BE2C (cell line): ENCODE data around the gene NAV3.
"Not testable (repeated sequence)": the region's sequence is repeated elsewhere in the genome, so short reads cannot be mapped to it uniquely, and the experiment has no call there.

Experiments used
- DNase-seq: peaks from one replicate; pipeline ENCODE4 v3.0.0-alpha.2; 2020
- H3K27me3 ChIP-seq: fragments of 250-450 bp; sonication (Bioruptor Pico); 2 replicates; pipeline ENCODE4 v1.5.1; 2020; ENCODE audit warnings: mild to moderate bottlenecking
- H3K36me3 ChIP-seq: fragments of 250-450 bp; sonication (Bioruptor Pico); 2 replicates; pipeline ENCODE4 v1.5.1; 2020; ENCODE audit warnings: mild to moderate bottlenecking
- H3K4me1 ChIP-seq: fragments of 250-450 bp; sonication (Bioruptor Pico); 2 replicates; pipeline ENCODE4 v1.5.1; 2020
- H3K4me3 ChIP-seq: 2 replicates; pipeline ENCODE4 v1.5.1; 2011; ENCODE audit warnings: low read depth, low read length
- H3K9me3 ChIP-seq: fragments of 250-450 bp; sonication (Bioruptor Pico); 2 replicates; pipeline ENCODE4 v1.5.1; 2020
- TF ChIP-seq, protein P1 (sequence below): IDR thresholded peaks from 2 replicates; pipeline ENCODE4 v1.5.1; 2012; ENCODE audit warnings: mild to moderate bottlenecking, low read depth, low read length

Gene NAV3

DNA sequence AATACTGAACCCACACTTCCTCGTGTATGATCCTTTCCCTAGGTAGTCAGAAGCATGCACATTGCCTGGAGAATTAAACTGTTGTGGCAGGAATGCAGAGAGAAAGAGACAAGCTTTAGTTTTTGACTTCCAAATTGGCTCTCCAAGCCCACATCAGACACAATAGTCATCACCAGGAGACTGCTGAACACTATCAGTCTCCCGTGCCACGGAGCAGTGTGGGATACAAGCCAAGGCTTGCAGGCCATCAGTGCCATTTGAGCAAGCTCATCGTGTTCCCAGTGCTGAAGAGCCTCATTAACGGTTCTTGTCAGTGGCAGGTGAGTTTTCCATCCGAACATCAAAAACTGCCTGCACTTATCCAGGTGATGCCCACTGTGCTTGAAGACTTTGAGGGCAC is 410.8 kb downstream of the NAV3 start:
- TF ChIP-seq, protein P1, sequence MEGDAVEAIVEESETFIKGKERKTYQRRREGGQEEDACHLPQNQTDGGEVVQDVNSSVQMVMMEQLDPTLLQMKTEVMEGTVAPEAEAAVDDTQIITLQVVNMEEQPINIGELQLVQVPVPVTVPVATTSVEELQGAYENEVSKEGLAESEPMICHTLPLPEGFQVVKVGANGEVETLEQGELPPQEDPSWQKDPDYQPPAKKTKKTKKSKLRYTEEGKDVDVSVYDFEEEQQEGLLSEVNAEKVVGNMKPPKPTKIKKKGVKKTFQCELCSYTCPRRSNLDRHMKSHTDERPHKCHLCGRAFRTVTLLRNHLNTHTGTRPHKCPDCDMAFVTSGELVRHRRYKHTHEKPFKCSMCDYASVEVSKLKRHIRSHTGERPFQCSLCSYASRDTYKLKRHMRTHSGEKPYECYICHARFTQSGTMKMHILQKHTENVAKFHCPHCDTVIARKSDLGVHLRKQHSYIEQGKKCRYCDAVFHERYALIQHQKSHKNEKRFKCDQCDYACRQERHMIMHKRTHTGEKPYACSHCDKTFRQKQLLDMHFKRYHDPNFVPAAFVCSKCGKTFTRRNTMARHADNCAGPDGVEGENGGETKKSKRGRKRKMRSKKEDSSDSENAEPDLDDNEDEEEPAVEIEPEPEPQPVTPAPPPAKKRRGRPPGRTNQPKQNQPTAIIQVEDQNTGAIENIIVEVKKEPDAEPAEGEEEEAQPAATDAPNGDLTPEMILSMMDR: no peak

DNA sequence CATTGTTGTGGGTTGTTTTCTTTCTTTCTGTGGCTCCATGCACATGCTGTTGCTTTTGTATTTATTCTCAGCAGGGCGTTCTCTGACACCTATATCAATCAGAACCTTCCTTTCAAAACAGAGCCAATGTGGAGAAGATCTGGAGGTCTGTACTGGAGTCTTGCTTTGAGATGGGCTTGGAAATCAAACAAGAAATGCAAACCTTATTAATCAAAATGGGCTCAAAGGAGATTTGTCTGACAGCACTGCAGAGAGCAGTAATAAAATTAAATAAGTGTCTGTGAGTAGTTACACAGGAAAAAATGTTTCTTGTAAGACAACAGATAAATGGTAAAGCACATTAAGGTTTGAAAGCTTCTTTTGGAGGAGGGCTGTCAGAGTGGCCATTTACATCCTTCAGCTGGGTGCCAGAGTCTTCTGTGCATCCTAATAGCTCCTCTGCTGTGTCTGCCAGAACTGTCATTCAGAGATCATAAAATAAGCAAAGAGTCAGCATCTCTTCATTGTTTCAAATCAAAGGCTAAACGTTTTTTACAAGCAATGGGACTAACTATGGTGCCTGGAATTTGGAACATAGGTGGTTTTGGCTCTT is 414.3 kb downstream of the NAV3 start:
- DNase-seq: no peak
- Histone ChIP-seq H3K4me3 (no peak overlapping the region), H3K36me3 (no peaks in the 10 kb centered on the region), H3K4me1 (no peaks in the 10 kb centered on the region), H3K27me3 (peaks cover 73% of the 10 kb centered on the region), H3K9me3 (no peaks in the 10 kb centered on the region)
- TF ChIP-seq, protein P1: no peak

More for the DNA sequence above, 410.8 kb downstream of the NAV3 start:
- Histone ChIP-seq H3K9me3 (no peaks in the 10 kb centered on the region), H3K36me3 (no peaks in the 10 kb centered on the region), H3K4me3 (no peak overlapping the region), H3K27me3 (peaks cover 52% of the 10 kb centered on the region), H3K4me1 (no peaks in the 10 kb centered on the region)
- no peak for DNase-seq

DNA sequence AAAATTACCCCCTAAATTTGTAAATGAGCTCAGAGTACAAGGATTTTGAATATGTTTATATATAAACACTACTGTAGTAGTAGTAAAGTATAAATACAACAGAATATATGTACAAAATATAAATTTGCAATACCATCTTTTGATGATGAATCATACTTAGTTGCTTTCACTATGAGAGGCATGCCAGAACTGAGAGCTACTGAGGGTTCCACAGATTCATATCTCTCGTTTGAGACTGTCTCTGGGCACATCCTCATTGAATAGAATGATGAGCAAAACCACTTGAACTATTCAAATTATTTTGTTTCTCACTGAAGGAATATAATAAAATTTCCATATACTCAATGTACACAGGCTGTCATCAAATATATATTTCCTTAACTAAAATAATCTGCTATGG is 417.6 kb downstream of the NAV3 start:
- peaks cover 57% of the 10 kb centered on the region for H3K27me3 ChIP-seq
- no peak for DNase-seq
- no peaks in the 10 kb centered on the region for H3K9me3 ChIP-seq
- no peak overlapping the region for H3K4me3 ChIP-seq
- H3K4me1 ChIP-seq: no peaks in the 10 kb centered on the region
- TF ChIP-seq, protein P1: no peak
- no peaks in the 10 kb centered on the region for H3K36me3 ChIP-seq

DNA sequence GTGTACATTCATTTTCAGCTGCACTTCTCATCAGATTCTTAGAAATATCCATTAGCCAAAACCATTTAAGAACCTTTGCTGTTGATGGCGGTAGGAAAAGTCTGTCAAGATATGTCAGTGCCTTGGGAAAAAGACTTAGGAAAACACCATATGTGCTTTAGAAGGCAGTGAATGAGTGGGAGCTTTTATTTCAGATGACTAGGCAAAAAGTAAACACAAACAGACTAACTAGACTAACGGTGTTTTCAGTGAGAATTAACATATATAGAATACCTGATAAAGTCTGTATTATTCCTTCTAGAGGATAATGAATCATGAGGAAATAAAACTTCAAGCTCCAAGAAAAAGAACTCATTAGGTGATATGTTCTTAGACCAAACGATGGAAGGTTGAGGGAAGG is 418.9 kb downstream of the NAV3 start:
- Histone ChIP-seq H3K9me3 (no peaks in the 10 kb centered on the region), H3K36me3 (no peaks in the 10 kb centered on the region), H3K4me1 (no peaks in the 10 kb centered on the region), H3K4me3 (no peak overlapping the region), H3K27me3 (peaks cover 56% of the 10 kb centered on the region)
- DNase-seq: no peak
- TF ChIP-seq, protein P1: no peak

DNA sequence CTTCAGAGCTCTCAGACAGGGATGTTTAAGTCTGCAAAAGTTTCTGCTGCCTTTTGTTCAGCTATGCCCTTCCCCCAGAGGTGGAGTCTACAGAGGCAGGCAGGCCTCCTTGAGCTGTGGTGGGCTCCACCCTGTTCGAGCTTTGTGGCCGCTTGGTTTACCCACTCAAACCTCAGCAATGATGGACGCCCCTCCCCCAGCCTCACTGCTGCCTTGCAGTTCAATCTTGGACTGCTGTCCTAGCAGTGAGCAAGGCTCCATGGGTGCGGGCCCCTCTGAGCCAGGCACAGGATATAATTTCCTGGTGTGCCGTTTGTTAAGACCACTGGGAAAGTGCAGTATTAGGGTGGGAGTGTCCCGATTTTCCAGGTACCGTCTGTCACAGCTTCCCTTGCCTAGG is 427.0 kb downstream of the NAV3 start:
- not testable (repeated sequence) for H3K4me1 ChIP-seq, H3K9me3 ChIP-seq, DNase-seq, H3K4me3 ChIP-seq, H3K36me3 ChIP-seq
- H3K27me3 ChIP-seq: peaks cover 33% of the 10 kb centered on the region

DNA sequence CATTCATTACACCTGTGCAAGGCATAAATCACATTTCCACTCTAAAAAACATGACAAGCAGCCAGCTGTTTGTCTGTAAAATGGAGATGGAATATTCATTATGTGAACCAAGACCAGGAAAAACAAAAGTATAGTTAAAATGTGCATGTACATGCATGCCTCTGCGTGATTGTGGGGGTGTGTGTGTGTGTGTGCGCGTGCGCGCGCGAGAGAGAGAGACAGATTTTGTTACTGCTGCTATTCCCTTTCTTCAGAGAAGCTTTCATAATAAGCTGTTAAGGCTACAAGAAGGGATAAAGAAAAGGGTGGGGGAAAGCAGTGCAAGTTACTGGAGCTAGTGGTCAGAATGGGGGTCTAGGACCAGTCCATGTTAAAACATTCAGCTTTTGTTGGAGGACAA is 430.3 kb downstream of the NAV3 start:
- Histone ChIP-seq H3K4me3 (no peak overlapping the region), H3K9me3 (peaks cover 8% of the 10 kb centered on the region), H3K4me1 (no peaks in the 10 kb centered on the region), H3K36me3 (no peaks in the 10 kb centered on the region), H3K27me3 (peaks cover 66% of the 10 kb centered on the region)
- no peak for DNase-seq
- TF ChIP-seq, protein P1: no peak

DNA sequence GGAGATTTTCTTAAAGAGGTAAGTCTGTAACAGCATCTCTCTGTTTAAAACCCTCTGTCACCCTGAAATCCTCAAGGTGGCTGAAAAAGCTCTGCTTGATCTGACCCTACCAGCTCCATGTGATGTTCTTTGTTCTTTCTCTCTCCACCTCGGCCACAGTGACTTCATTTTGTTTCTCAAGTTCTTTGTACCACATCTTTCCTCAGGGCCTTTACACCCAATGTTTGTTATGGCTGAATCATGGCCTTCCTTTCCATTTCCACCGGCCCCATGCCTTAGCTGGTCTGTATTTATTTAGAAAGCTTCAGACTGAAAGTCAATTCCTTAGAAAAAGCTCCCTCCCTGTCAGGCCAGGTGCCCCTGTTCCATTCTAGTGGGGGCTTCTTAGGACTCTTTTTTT is 431.2 kb downstream of the NAV3 start:
- no peaks in the 10 kb centered on the region for H3K4me1 ChIP-seq
- H3K4me3 ChIP-seq: no peak overlapping the region
- peaks cover 8% of the 10 kb centered on the region for H3K9me3 ChIP-seq
- DNase-seq: no peak
- TF ChIP-seq, protein P1: no peak
- peaks cover 69% of the 10 kb centered on the region for H3K27me3 ChIP-seq
- H3K36me3 ChIP-seq: no peaks in the 10 kb centered on the region
